Uterus (tissue), 2 donors: ENCODE measurements around the gene GALNT9.

Experiments used
- CTCF ChIP-seq, 4 experiments: fragments of 200-600 bp in 2 of 4; fragments of 450-650 bp in 2 of 4; sonication (generic) in 2 of 4; IDR thresholded peaks; one replicate each; pipeline ENCODE4 v1.5.1; 2016 to 2019; ENCODE audit warnings: antibody characterized with exemption in 4 of 4, mild to moderate bottlenecking in 2 of 4, moderate library complexity in 1 of 4
- POLR2A ChIP-seq, 2 donors: fragments of 450-650 bp; IDR thresholded peaks; one replicate each; pipeline ENCODE4 v1.6.1; 2016; ENCODE audit warnings: antibody characterized with exemption in 2 of 2, mild to moderate bottlenecking in 1 of 2, moderate library complexity in 1 of 2

GRCh38 chr12:132359971-132360370 is 30.6 kb upstream of the GALNT9 start:
- TF ChIP-seq CTCF (IDR thresholded peaks at IDR 0.05) (no peak), POLR2A (IDR thresholded peaks at IDR 0.05) (no peak)
